Measurements from ENCODE around the gene HOXA11.

GRCh38 chr7:27187475-27188385 is 2.7 kb upstream of the HOXA11 start:
- TF ChIP-seq CTCF (IDR thresholded peaks at IDR 0.05) (no peak), ZFX (IDR thresholded peaks at IDR 0.05; ENCODE audit: borderline replicate concordance) (no peak)
